Smooth muscle cell (in vitro differentiated cells): ENCODE results near the gene TRPC4AP. TPM values are rescaled to one million over a fixed set of nuclear protein-coding genes. Genes with fewer than 3 reads are reported as not detected.
"Not testable (repeated sequence)": the region's sequence is repeated elsewhere in the genome, so short reads cannot be mapped to it uniquely, and the experiment has no call there.

Experiments used
- DNase-seq: peaks from one replicate; lab custom pipeline; 2025; ENCODE audit not compliant: unreplicated experiment; lab: John Stamatoyannopoulos, UW
- H2AFZ ChIP-seq: fragments of 200-600 bp; sonication (generic); 2 replicates; pipeline ENCODE4 v1.6.0; 2016; ENCODE audit warnings: antibody characterized with exemption, low read depth, mild to moderate bottlenecking
- H3F3A ChIP-seq: fragments of 200-600 bp; sonication (generic); 2 replicates; pipeline ENCODE4 v1.6.0; 2017; ENCODE audit warnings: antibody characterized with exemption, low read depth
- H3K27ac ChIP-seq: fragments of 200-600 bp; sonication (generic); 2 replicates; pipeline ENCODE4 v1.5.1; 2016; ENCODE audit warnings: low read depth, mild to moderate bottlenecking
- H3K27me3 ChIP-seq: fragments of 200-600 bp; sonication (generic); 2 replicates; pipeline ENCODE4 v1.6.1; 2016; ENCODE audit warnings: low read depth, mild to moderate bottlenecking
- H3K36me3 ChIP-seq: fragments of 200-600 bp; sonication (generic); 2 replicates; pipeline ENCODE4 v1.5.1; 2016; ENCODE audit warnings: low read depth
- H3K4me1 ChIP-seq: fragments of 200-600 bp; sonication (generic); 2 replicates; pipeline ENCODE4 v1.5.1; 2016; ENCODE audit warnings: low read depth
- H3K4me2 ChIP-seq: fragments of 200-600 bp; sonication (generic); 2 replicates; pipeline ENCODE4 v1.6.0; 2016; ENCODE audit warnings: mild to moderate bottlenecking
- H3K4me3 ChIP-seq: fragments of 200-600 bp; sonication (generic); 2 replicates; pipeline ENCODE4 v1.5.1; 2016; ENCODE audit warnings: mild to moderate bottlenecking
- H3K79me2 ChIP-seq: fragments of 200-600 bp; sonication (generic); 2 replicates; pipeline ENCODE4 v1.6.0; 2016; ENCODE audit warnings: low read depth, mild to moderate bottlenecking
- H3K9ac ChIP-seq: fragments of 200-600 bp; sonication (generic); 2 replicates; pipeline ENCODE4 v1.6.0; 2016; ENCODE audit warnings: low read depth
- H3K9me3 ChIP-seq: fragments of 200-600 bp; sonication (generic); replicated peaks from 2 replicates; pipeline ENCODE4 v1.5.1; 2016; ENCODE audit warnings: low read depth
- H4K20me1 ChIP-seq: fragments of 200-600 bp; sonication (generic); 2 replicates; pipeline ENCODE4 v1.6.0; 2016; ENCODE audit warnings: low read depth
- WGBS: methylation state at CpG from one replicate; pipeline ENCODE4 v1.1.7; 2016; ENCODE audit warnings: low lambda C conversion rate; 5-methylcytosine and 5-hydroxymethylcytosine counted together
- polyA plus RNA-seq: library from polyadenylated mRNA; unstranded; fragments of >200 nt; fragmentation: Nextera tagmentation; extraction: Ambion mirVana; gene quantifications from 2 replicates; pipeline ENCODE4 v1.2.1, GENCODE V29; 2016
- total RNA-seq: library from RNA; depleted of rRNA; stranded (reverse); fragments of >200 nt; gene quantifications from 2 replicates; pipeline ENCODE4 v1.2.3, GENCODE V29; 2014
- TF ChIP-seq, protein P1 (sequence below): fragments of 200-600 bp; sonication (generic); IDR thresholded peaks from 2 replicates; pipeline ENCODE4 v1.5.1; 2017; ENCODE audit warnings: borderline replicate concordance, mild to moderate bottlenecking, antibody characterized with exemption; ENCODE audit not compliant: insufficient read depth, poor library complexity, severe bottlenecking

The TRPC4AP gene
- total and polyA plus RNA-seq, 2 experiments from 2014 or later: 77.3 to 95.4 TPM

DNA sequence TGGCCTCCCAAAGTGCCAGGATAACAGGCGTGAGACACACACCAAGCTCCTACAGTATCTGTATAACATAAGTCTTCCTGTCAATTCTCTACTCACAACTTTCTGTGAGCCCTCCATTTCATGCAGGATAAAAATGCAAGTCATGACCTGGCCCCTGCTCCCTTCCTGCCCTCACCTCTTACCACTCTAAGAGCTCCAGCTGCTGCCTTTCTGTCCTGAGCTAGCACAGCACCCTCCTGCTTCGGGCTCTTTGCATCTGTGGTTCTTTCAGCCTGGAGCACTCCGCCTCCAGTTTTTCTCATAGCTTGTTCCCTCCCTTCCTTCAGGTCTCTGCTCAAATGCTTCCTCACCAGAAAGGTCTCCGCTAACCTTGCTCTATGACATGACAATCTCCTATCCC is 23.7 kb upstream of the TRPC4AP start:
- Histone ChIP-seq H3K27me3 (no peaks in the 10 kb centered on the region), H3K4me2 (no peak overlapping the region), H3K4me1 (no peaks in the 10 kb centered on the region), H4K20me1 (no peaks in the 10 kb centered on the region), H3K27ac (no peak overlapping the region), H3K9me3 (no peaks in the 10 kb centered on the region), H3K79me2 (no peaks in the 10 kb centered on the region), H3K36me3 (no peaks in the 10 kb centered on the region), H3K9ac (no peak overlapping the region), H3K4me3 (no peak overlapping the region), H2AFZ (no peak overlapping the region), H3F3A (no peaks in the 10 kb centered on the region)
- TF ChIP-seq, protein P1, sequence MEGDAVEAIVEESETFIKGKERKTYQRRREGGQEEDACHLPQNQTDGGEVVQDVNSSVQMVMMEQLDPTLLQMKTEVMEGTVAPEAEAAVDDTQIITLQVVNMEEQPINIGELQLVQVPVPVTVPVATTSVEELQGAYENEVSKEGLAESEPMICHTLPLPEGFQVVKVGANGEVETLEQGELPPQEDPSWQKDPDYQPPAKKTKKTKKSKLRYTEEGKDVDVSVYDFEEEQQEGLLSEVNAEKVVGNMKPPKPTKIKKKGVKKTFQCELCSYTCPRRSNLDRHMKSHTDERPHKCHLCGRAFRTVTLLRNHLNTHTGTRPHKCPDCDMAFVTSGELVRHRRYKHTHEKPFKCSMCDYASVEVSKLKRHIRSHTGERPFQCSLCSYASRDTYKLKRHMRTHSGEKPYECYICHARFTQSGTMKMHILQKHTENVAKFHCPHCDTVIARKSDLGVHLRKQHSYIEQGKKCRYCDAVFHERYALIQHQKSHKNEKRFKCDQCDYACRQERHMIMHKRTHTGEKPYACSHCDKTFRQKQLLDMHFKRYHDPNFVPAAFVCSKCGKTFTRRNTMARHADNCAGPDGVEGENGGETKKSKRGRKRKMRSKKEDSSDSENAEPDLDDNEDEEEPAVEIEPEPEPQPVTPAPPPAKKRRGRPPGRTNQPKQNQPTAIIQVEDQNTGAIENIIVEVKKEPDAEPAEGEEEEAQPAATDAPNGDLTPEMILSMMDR: no peak
- no peak for DNase-seq
- WGBS: 96% methylated on average over 4 of the region's 4 CpGs

DNA sequence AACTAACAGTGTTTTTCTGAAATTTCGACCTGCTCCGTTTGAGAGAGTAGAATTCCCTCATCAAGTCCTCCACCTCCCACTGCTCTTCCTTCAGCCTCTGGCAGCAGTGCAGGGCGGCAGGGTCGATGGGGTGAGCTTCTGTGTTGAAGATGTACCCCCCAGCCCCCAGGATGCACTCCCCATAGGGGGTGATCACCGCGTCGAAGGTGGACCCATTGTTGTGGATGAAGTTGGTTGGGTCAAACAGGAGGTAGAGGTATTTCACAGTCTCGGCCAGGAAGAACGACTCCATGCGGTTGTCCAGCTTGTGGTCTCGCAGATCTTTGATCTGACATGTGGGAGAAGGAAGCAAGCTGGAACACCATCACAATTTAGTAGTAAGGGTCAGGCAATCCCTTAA is 23.0 kb upstream of the TRPC4AP start:
- Histone ChIP-seq H3K9me3 (no peaks in the 10 kb centered on the region), H3K27ac (no peak overlapping the region), H3K4me2 (no peak overlapping the region), H3K4me1 (no peaks in the 10 kb centered on the region), H3F3A (no peaks in the 10 kb centered on the region), H3K4me3 (no peak overlapping the region), H3K79me2 (no peaks in the 10 kb centered on the region), H2AFZ (no peak overlapping the region), H3K36me3 (no peaks in the 10 kb centered on the region), H3K9ac (no peak overlapping the region), H3K27me3 (no peaks in the 10 kb centered on the region), H4K20me1 (no peaks in the 10 kb centered on the region)
- DNase-seq: no peak
- WGBS: 95% methylated on average over 11 of the region's 11 CpGs
- TF ChIP-seq, protein P1: no peak

DNA sequence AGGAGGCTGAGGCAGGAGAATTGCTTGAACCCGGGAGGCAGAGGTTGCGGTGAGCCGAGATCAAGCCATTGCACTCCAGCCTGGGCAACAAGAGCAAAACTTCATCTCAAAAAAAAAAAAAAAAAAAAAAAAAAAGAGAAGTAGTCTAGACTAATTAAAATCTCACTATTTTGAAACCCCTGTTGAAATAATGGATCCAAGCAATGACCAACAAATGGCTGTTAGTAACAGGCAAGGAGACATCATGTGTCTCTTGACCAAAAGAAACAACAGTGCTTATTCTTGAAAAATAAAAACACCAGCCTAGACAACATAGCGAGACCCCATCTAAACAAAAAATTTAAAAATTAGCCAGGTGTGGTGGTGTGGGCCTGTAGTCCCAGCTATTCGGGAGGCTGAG is 19.7 kb upstream of the TRPC4AP start:
- H4K20me1 ChIP-seq, H3K4me3 ChIP-seq, H3K27me3 ChIP-seq, DNase-seq, H2AFZ ChIP-seq, H3K79me2 ChIP-seq, H3K9ac ChIP-seq, H3K27ac ChIP-seq, H3K9me3 ChIP-seq, H3K4me2 ChIP-seq, H3K4me1 ChIP-seq, H3K36me3 ChIP-seq, H3F3A ChIP-seq: not testable (repeated sequence)
- WGBS: over 99% methylated on average over 5 of the region's 5 CpGs

DNA sequence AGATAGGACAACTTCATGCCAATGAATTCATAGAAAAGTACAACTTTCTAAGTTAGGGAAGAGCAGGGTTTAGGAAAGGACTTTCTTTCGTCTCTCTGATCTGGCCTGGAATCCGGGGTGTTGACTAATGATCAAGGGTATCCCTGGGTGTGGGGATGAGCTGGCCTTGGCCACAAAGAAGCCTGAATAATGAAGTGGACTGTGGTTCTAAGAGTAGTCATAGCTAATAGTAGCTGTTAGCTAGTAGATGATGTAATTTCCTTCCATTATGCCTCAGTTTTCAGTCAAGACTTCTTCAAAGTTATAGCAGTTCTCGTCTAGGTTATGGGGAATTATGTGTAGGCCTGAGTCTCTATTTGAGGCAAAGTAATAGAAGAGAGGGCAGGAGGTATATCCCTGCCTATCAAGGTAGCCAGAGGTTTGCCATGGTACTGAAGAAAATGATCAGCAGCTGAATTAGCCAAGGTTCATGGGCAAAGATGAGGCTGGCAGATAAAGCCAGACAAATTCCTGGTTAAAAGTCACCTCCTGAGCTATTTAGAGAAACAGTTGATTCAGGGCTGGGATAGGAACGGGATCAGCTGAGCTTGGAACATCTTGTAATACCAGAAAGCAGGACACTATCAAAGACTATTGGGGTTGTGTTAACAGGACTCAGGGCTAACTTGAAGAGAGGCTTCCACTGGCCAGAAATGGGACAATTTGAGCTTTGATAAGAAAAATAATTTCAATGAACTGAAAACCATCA is 18.7 kb upstream of the TRPC4AP start:
- TF ChIP-seq, protein P1: no peak
- Histone ChIP-seq H3K4me3 (no peak overlapping the region), H3K9me3 (no peaks in the 10 kb centered on the region), H3K4me2 (no peak overlapping the region), H3K36me3 (no peaks in the 10 kb centered on the region), H3K27ac (peak overlapping the region; percentile 84), H3F3A (no peaks in the 10 kb centered on the region), H3K79me2 (no peaks in the 10 kb centered on the region), H3K9ac (no peak overlapping the region), H2AFZ (no peak overlapping the region), H3K27me3 (no peaks in the 10 kb centered on the region), H4K20me1 (no peaks in the 10 kb centered on the region), H3K4me1 (no peaks in the 10 kb centered on the region)
- 42% methylated on average over 4 of the region's 4 CpGs for WGBS
- no peak for DNase-seq
